Measurements from ENCODE around the gene YPEL3. TPM values are rescaled to one million over a fixed set of nuclear protein-coding genes. Genes with fewer than 3 reads are reported as not detected.
"Not testable (repeated sequence)": the region's sequence is repeated elsewhere in the genome, so short reads cannot be mapped to it uniquely, and the experiment has no call there.

The YPEL3 gene
- total RNA-seq, 1 donor from 2014 or later, result 6.8 TPM

DNA sequence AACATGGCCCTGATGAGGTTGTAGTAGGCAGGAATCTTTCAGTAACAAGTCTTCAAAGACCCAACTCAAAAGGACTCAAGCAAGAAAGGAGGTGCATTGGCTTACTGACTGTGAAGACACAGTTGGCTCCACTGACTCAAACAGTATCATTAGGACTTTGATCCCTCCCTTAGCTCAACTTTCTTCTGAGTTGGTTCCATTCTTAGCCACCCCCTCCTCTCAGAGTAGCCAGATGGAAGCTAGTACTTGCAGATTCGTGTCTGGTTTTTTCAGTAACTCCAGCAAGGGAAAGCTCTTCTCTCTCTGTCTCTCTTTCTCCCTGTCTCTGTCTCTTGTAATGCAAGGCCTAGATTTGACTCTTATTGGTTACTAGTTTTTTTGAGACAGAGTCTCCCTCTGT is 32.0 kb upstream of the YPEL3 start:
- H3F3A ChIP-seq (ENCODE audit: low read depth), result no peaks in the 10 kb centered on the region
- no peak overlapping the region for H2AFZ ChIP-seq (replicated peaks)
- H3K27me3 ChIP-seq, result no peaks in the 10 kb centered on the region
- no peak overlapping the region for H3K9ac ChIP-seq
- Mint-ChIP-seq H3K36me3 (no peaks in the 10 kb centered on the region), H3K9me3 (no peaks in the 10 kb centered on the region), H3K27ac (no peak overlapping the region), H3K4me1 (peaks cover 8% of the 10 kb centered on the region), H3K27me3 (ENCODE audit: insufficient read depth, low read depth) (peaks cover 2% of the 10 kb centered on the region), H3K4me3 (no peak overlapping the region)
- H3K4me2 ChIP-seq, result no peak overlapping the region
- TF ChIP-seq CTCF (IDR thresholded peaks at IDR 0.05), result no peak
- no peak for TF ChIP-seq EZH2phosphoT487 (IDR thresholded peaks at IDR 0.05)
- no peak for TF ChIP-seq EZH2 (IDR thresholded peaks at IDR 0.05)
- H3K9me3 ChIP-seq (ENCODE audit: low read depth), result no peaks in the 10 kb centered on the region
- H4K20me1 ChIP-seq (ENCODE audit: low read depth), result no peaks in the 10 kb centered on the region
- no peaks in the 10 kb centered on the region for H3K79me2 ChIP-seq (ENCODE audit: low read depth)
- DNase-seq (ENCODE audit: low spot score), result no peak
- H3K4me1 ChIP-seq, result no peaks in the 10 kb centered on the region
- no peaks in the 10 kb centered on the region for H3K36me3 ChIP-seq
- H3K27ac ChIP-seq, result no peak overlapping the region
- no peak overlapping the region for H3K4me3 ChIP-seq

DNA sequence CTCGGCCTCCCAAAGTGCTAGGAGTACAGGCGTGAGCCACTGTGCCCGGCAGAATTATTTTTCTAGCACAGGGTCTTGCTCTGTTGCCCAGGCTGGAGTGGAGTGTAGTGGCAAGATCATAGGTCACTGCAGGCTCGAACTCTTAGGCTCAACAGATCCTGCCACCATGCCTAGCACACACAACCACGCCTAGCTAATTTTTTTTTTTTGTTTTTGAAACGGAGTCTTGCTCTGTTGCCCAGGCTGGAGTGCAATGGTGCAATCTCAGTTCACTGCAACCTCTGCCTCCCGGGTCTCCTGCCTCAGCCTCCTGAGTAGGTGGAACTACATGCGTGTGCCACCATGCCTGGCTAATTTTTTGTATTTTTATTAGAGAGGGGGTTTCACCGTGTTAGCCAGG is 29.7 kb upstream of the YPEL3 start:
- H3K27me3 Mint-ChIP-seq (ENCODE audit: insufficient read depth, low read depth); H3K9me3 Mint-ChIP-seq: not testable (repeated sequence)

DNA sequence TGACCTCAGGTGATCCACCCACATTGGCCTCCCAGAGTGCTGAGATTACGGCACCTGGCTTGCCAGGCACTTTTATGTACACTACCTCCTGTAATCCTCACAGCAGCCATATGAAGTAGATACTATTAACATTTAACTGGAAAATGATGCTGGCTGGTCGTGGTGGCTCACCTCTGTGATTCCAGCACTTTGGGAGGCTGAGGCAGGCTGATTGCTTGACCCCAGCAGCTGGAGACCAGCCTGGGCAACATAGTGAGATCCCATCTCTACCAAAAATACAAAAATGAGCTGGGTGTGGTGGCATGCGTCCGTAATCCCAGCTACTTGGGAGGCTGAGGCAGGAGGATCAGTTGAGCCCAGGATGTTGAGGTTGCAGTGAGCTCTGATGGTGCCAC is 29.0 kb upstream of the YPEL3 start:
- DNase-seq (ENCODE audit: low spot score), result no peak
- H3K79me2 ChIP-seq (ENCODE audit: low read depth), result no peaks in the 10 kb centered on the region
- no peak overlapping the region for H2AFZ ChIP-seq (replicated peaks)
- no peak overlapping the region for H3K27ac ChIP-seq
- no peaks in the 10 kb centered on the region for H3K9me3 Mint-ChIP-seq
- TF ChIP-seq CTCF (IDR thresholded peaks at IDR 0.05) (no peak), EZH2phosphoT487 (IDR thresholded peaks at IDR 0.05) (no peak)
- H3K4me3 Mint-ChIP-seq, result no peak overlapping the region
- no peak overlapping the region for H3K4me2 ChIP-seq
- no peaks in the 10 kb centered on the region for H3K36me3 ChIP-seq
- no peak overlapping the region for H3K4me3 ChIP-seq
- H3K4me1 Mint-ChIP-seq, result peaks cover 18% of the 10 kb centered on the region
- H3K9ac ChIP-seq, result no peak overlapping the region
- peaks cover 2% of the 10 kb centered on the region for H3K27me3 Mint-ChIP-seq (ENCODE audit: insufficient read depth, low read depth)
- H3K9me3 ChIP-seq (ENCODE audit: low read depth), result no peaks in the 10 kb centered on the region
- H3K4me1 ChIP-seq, result peaks cover 4% of the 10 kb centered on the region
- no peaks in the 10 kb centered on the region for H4K20me1 ChIP-seq (ENCODE audit: low read depth)
- no peaks in the 10 kb centered on the region for H3K27me3 ChIP-seq
- H3F3A ChIP-seq (ENCODE audit: low read depth), result peaks cover 10% of the 10 kb centered on the region
- no peak overlapping the region for H3K27ac Mint-ChIP-seq
- peaks cover 4% of the 10 kb centered on the region for H3K36me3 Mint-ChIP-seq

More for the DNA sequence above, 29.7 kb upstream of the YPEL3 start:
- H3K27me3 ChIP-seq; H3F3A ChIP-seq (ENCODE audit: low read depth); DNase-seq (ENCODE audit: low spot score); H3K79me2 ChIP-seq (ENCODE audit: low read depth); H3K27ac Mint-ChIP-seq; H2AFZ ChIP-seq (replicated peaks); H3K4me2 ChIP-seq; H3K36me3 Mint-ChIP-seq; H3K27ac ChIP-seq; H3K9me3 ChIP-seq (ENCODE audit: low read depth); H3K9ac ChIP-seq; H3K4me3 Mint-ChIP-seq; H3K36me3 ChIP-seq; H4K20me1 ChIP-seq (ENCODE audit: low read depth); H3K4me1 ChIP-seq; H3K4me3 ChIP-seq: not testable (repeated sequence)
- peaks cover 18% of the 10 kb centered on the region for H3K4me1 Mint-ChIP-seq

DNA sequence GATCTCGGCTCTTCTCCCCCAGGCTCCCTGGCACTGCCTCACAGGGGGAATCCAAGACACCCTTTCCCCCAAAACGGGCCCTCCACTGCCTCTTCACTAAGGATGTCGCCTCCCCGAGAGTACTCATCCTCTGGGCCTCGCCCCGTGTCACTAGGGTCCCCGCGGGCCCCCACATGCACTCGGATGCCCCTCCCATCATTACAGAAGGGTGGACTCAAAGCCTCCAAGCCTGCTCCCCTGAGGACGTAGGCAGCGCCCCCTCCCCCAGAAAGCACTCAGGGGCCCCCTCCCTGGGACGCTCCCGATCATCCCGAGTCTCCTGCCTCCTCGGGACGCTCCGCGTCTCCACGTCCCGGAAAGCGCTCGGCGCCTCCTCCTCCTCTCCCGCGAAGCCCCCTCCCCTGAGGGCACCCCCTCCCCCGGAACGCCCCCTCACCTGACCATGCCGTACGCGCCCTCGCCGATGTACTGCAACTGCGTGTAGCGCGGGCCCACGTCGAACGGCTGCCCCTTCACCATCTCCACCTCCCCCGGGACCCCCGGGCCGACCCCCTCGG is 26.7 kb upstream of the YPEL3 start:
- peaks cover 2% of the 10 kb centered on the region for H3K27me3 Mint-ChIP-seq (ENCODE audit: insufficient read depth, low read depth)
- peak overlapping the region; percentile 17 for H3K9ac ChIP-seq
- peaks cover 12% of the 10 kb centered on the region for H3K36me3 Mint-ChIP-seq
- peak; percentile 77 for DNase-seq (ENCODE audit: low spot score)
- TF ChIP-seq EZH2phosphoT487 (IDR thresholded peaks at IDR 0.05), result no peak
- TF ChIP-seq CTCF (IDR thresholded peaks at IDR 0.05), result no peak
- TF ChIP-seq EZH2 (IDR thresholded peaks at IDR 0.05), result no peak
- H3K79me2 ChIP-seq (ENCODE audit: low read depth), result no peaks in the 10 kb centered on the region
- H3K27me3 ChIP-seq, result no peaks in the 10 kb centered on the region
- H3F3A ChIP-seq (ENCODE audit: low read depth), result peaks cover 10% of the 10 kb centered on the region
- no peaks in the 10 kb centered on the region for H3K9me3 ChIP-seq (ENCODE audit: low read depth)
- H3K4me3 ChIP-seq, result peak overlapping the region; percentile 63
- H4K20me1 ChIP-seq (ENCODE audit: low read depth), result no peaks in the 10 kb centered on the region
- peak overlapping the region; percentile 90 for H3K4me3 Mint-ChIP-seq
- no peaks in the 10 kb centered on the region for H3K9me3 Mint-ChIP-seq
- peak overlapping the region; percentile 80 for H3K4me2 ChIP-seq
- peak overlapping the region; percentile 70 for H2AFZ ChIP-seq (replicated peaks)
- no peaks in the 10 kb centered on the region for H3K36me3 ChIP-seq
- peaks cover 18% of the 10 kb centered on the region for H3K4me1 Mint-ChIP-seq
- peaks cover 4% of the 10 kb centered on the region for H3K4me1 ChIP-seq
- H3K27ac ChIP-seq, result no peak overlapping the region
- H3K27ac Mint-ChIP-seq, result no peak overlapping the region

Data from neural progenitor cell (in vitro differentiated cells).